A549 (cell line): ENCODE measurements around the gene FAM131B.

Experiments
- CBX8 ChIP-seq: fragments of 200-600 bp; sonication (generic); IDR thresholded peaks from 2 replicates; pipeline ENCODE4 v1.6.1; 2016
- ESRRA ChIP-seq: fragments of 150-350 bp; IDR thresholded peaks from 2 replicates; pipeline ENCODE4 v1.6.1; 2014; ENCODE audit warnings: mild to moderate bottlenecking, low read length, borderline replicate concordance
- HDAC2 ChIP-seq: fragments of 200-600 bp; sonication (generic); IDR thresholded peaks from 2 replicates; pipeline ENCODE4 v1.6.1; 2016
- HMGXB4 ChIP-seq: fragments of 250-450 bp; sonication (Bioruptor Pico); IDR thresholded peaks from 2 replicates; pipeline ENCODE4 v1.5.0; 2021; ENCODE audit warnings: mild to moderate bottlenecking, moderate library complexity, borderline replicate concordance
- JUN ChIP-seq, 2 experiments: fragments of >200 bp; sonication (Bioruptor Twin); formaldehyde crosslinking; IDR thresholded peaks; 2 replicates in 1 of 2; 3 replicates in 1 of 2; pipeline ENCODE4 v1.6.1; 2016 to 2017
- JUNB ChIP-seq: fragments of >200 bp; sonication (Bioruptor Twin); formaldehyde crosslinking; IDR thresholded peaks from 2 replicates; pipeline ENCODE4 v1.6.1; 2016
- KDM5A ChIP-seq: fragments of 200-600 bp; sonication (generic); IDR thresholded peaks from 2 replicates; pipeline ENCODE4 v1.6.1; 2016; ENCODE audit warnings: antibody characterized with exemption, mild to moderate bottlenecking
- POLR2A ChIP-seq: IDR thresholded peaks from 2 replicates; pipeline ENCODE4 v1.6.1; 2012; ENCODE audit warnings: mild to moderate bottlenecking, low read length
- TF ChIP-seq, protein P1 (sequence below): fragments of >200 bp; sonication (Bioruptor Twin); formaldehyde crosslinking; IDR thresholded peaks from 3 replicates; pipeline ENCODE4 v1.5.1; 2016
- TF ChIP-seq, protein P2 (sequence below): fragments of 200-600 bp; sonication (generic); IDR thresholded peaks from 2 replicates; pipeline ENCODE4 v1.6.1; 2016; ENCODE audit warnings: antibody characterized with exemption, mild to moderate bottlenecking, moderate library complexity
- TF ChIP-seq, protein P3 (sequence below): IDR thresholded peaks from 2 replicates; pipeline ENCODE4 v1.6.1; 2012
- TF ChIP-seq, protein P4 (sequence below): fragments of 450-650 bp; IDR thresholded peaks from 2 replicates; pipeline ENCODE4 v1.6.1; 2014; ENCODE audit warnings: antibody characterized with exemption

DNA sequence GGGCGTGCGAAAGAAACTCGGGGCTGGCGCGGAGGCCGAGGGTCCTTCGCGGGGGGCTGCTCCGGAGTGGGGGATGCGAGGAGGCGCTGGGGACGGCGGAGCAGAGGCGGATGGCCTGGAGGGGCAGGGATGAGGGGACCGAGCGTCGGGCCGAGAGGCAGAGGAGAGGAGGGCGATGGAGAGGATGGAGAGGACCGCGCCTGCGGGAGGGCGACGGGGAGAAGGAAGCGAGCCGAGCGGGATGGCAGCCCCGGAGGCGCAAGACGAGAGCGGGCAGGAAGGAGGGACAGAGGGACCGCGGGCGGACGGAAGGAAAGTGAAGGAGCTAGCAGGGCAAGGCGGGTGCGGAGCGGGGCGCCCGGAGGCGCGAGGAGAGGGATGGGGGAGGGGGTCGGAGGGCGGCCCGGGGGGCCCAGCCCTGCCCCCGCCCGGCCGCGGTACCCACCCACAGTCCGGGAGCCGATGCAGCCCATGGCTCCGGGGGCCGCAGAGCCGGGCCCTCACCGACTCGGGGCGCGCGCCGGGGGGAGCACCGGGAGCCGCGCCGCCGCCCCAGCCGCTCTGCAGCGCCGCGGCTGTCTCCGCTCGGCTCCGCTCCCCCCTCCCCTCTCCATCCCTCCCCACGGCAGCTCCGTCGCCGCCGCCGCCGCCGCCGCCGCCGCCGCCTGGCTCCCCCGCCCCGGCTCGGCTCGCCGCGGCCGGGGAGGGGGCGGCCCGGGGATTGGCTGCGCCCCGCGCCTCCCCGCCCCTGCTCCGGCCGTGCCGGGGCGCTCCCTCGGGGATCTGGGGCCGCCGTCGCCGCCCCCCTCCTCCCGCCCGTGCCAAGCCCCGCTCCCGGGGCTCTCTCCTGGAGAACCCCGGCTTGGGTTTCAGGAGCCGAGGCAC is at the start of gene FAM131B:
- TF ChIP-seq POLR2A, result no peak
- TF ChIP-seq, protein P1, sequence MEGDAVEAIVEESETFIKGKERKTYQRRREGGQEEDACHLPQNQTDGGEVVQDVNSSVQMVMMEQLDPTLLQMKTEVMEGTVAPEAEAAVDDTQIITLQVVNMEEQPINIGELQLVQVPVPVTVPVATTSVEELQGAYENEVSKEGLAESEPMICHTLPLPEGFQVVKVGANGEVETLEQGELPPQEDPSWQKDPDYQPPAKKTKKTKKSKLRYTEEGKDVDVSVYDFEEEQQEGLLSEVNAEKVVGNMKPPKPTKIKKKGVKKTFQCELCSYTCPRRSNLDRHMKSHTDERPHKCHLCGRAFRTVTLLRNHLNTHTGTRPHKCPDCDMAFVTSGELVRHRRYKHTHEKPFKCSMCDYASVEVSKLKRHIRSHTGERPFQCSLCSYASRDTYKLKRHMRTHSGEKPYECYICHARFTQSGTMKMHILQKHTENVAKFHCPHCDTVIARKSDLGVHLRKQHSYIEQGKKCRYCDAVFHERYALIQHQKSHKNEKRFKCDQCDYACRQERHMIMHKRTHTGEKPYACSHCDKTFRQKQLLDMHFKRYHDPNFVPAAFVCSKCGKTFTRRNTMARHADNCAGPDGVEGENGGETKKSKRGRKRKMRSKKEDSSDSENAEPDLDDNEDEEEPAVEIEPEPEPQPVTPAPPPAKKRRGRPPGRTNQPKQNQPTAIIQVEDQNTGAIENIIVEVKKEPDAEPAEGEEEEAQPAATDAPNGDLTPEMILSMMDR, result no peak
- TF ChIP-seq HMGXB4 (CRISPR knock-in tag), result no peak
- TF ChIP-seq HDAC2, result no peak
- TF ChIP-seq, protein P2, sequence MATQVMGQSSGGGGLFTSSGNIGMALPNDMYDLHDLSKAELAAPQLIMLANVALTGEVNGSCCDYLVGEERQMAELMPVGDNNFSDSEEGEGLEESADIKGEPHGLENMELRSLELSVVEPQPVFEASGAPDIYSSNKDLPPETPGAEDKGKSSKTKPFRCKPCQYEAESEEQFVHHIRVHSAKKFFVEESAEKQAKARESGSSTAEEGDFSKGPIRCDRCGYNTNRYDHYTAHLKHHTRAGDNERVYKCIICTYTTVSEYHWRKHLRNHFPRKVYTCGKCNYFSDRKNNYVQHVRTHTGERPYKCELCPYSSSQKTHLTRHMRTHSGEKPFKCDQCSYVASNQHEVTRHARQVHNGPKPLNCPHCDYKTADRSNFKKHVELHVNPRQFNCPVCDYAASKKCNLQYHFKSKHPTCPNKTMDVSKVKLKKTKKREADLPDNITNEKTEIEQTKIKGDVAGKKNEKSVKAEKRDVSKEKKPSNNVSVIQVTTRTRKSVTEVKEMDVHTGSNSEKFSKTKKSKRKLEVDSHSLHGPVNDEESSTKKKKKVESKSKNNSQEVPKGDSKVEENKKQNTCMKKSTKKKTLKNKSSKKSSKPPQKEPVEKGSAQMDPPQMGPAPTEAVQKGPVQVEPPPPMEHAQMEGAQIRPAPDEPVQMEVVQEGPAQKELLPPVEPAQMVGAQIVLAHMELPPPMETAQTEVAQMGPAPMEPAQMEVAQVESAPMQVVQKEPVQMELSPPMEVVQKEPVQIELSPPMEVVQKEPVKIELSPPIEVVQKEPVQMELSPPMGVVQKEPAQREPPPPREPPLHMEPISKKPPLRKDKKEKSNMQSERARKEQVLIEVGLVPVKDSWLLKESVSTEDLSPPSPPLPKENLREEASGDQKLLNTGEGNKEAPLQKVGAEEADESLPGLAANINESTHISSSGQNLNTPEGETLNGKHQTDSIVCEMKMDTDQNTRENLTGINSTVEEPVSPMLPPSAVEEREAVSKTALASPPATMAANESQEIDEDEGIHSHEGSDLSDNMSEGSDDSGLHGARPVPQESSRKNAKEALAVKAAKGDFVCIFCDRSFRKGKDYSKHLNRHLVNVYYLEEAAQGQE, result no peak
- no peak for TF ChIP-seq ESRRA
- TF ChIP-seq KDM5A, result no peak
- TF ChIP-seq, protein P3, sequence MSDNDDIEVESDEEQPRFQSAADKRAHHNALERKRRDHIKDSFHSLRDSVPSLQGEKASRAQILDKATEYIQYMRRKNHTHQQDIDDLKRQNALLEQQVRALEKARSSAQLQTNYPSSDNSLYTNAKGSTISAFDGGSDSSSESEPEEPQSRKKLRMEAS, result no peak
- no peak for TF ChIP-seq CBX8
- TF ChIP-seq JUNB, result no peak
- no peak for TF ChIP-seq JUN (IDR thresholded peaks at IDR 0.05)
- TF ChIP-seq, protein P4, sequence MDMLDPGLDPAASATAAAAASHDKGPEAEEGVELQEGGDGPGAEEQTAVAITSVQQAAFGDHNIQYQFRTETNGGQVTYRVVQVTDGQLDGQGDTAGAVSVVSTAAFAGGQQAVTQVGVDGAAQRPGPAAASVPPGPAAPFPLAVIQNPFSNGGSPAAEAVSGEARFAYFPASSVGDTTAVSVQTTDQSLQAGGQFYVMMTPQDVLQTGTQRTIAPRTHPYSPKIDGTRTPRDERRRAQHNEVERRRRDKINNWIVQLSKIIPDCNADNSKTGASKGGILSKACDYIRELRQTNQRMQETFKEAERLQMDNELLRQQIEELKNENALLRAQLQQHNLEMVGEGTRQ, result no peak
